Measurements from ENCODE around the gene CLEC10A.

- TF ChIP-seq CTCF (IDR thresholded peaks at IDR 0.05; ENCODE audit: low read length) (no peak), EZH2 (optimal IDR thresholded peaks at IDR 0.05; ENCODE audit: low read depth, low read length) (no peak)
These were observed 45.0 kb downstream of the CLEC10A start for GRCh38 chr17:7034955-7035590.
